ENCODE data around the gene PKN1.

DNA sequence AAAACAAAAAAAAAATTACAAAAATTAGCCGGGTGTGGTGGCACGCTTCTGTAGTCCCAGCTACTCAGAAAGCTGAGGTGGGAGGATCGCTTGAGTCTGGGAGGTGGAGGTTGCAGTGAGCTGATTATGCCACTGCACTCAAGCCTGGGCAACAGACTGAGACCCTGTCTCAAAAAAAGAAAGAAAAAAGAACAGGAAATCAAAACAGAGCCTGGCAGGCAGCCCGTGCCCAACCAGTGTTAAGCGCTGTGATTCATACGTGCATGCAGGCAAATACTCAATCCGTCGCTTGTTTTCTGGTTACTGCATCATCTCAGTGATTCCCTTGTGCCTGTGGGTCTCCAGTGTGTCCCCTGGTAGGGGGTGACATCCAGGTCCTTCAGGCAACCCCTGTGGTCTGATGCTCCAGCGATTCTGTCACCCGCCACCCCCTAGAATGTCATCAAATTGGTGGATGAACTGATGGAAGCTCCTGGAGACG, 32.1 kb upstream of the PKN1 start:
- TF ChIP-seq POLR2A (IDR thresholded peaks at IDR 0.05) (no peak), CTCF (IDR thresholded peaks at IDR 0.05) (no peak), EP300 (IDR thresholded peaks at IDR 0.05) (no peak)

Data from tibial nerve (tissue), 4 donors.